HG02840 (cell line): ENCODE results near the gene USP2.
A peak's percentile ranks its signal among the peaks of the same experiment; 100 is the strongest.

Experiments used
- ATAC-seq: cut with Tn5 transposase; IDR thresholded peaks from one replicate; pipeline ENCODE4 v1.9.1; 2021; ENCODE audit warnings: mild to moderate bottlenecking, moderate library complexity, moderate number of reproducible peaks; ENCODE audit not compliant: unreplicated experiment, low FRiP score

USP2 gene

GRCh38 chr11:119345685-119346084 is 35.8 kb downstream of the USP2 start:
- ATAC-seq: no peak

DNA sequence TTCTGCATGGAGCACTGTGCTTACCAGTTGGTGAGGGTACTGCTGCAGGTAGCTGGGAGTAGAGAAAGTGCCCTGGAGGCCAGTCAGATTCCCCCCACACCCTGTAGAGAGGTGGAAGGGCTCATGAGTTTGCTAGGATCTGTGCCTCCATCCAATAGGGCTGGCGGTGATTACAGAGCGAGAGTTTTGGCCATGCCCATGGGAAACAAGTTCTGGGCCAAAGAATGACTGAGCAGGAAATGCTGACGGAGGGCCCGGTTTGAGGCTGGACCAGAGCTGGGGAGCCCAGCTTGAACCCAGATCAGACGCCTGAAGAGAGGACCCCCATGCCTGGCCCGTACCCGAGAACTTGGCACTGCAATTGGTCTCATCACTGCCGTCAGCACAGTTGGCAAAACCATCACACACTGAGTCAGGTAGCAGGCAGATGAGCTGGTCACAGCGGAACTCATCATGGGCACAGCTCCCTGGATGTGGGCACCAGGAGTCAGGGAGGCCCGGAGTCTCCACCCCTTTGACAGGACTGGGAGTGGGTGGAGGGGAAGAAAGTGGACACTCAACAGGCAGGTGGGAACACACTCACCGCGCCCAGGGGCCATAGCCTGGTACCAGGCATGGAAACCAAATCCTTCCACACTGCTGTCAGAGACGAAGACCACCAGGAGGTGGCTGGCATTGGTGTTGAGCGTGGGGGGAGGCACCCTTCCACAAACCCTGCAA is 37.0 kb downstream of the USP2 start:
- ATAC-seq: no peak

GRCh38 chr11:119343726-119344125 is 37.8 kb downstream of the USP2 start:
- ATAC-seq: no peak

DNA sequence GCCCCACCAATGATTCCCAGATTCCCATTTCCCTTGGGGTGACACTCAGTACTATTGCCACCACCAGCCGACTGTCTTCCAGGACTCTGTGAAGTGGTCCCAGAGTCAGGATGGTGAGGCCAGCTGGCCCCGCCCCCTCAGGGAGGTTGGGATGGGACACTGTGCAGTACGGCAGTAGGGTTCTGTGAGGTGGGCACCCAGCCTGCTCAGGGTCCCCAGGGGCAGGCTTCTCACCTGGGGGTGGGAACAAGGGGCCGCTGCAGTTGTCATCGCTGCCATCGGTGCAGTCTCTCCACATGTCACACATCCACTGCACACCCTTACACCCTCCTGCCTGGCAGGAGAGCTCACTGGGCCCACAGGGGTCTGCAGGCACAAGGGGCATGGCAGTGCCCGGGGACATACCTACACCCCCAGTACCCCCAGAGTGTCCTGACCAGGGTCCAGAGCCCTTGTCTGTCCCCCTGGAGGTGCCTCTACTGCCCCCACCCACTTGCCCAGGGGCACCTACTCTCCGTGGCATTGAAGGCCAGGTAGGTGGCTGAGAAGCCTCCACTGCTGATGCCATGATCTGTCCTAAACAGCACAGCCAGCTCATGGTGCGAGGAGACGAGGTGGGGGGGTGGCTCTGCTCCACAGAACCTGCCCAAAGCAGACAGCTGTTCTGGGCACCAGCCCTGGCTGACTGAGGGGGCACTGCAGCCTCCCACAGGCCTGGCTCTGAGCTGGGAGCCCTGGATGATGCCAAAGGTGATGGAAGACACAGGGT is 38.9 kb downstream of the USP2 start:
- ATAC-seq: no peak

- no peak for ATAC-seq
Observed at GRCh38 chr11:119342023-119342300, 39.5 kb downstream of the USP2 start.

DNA sequence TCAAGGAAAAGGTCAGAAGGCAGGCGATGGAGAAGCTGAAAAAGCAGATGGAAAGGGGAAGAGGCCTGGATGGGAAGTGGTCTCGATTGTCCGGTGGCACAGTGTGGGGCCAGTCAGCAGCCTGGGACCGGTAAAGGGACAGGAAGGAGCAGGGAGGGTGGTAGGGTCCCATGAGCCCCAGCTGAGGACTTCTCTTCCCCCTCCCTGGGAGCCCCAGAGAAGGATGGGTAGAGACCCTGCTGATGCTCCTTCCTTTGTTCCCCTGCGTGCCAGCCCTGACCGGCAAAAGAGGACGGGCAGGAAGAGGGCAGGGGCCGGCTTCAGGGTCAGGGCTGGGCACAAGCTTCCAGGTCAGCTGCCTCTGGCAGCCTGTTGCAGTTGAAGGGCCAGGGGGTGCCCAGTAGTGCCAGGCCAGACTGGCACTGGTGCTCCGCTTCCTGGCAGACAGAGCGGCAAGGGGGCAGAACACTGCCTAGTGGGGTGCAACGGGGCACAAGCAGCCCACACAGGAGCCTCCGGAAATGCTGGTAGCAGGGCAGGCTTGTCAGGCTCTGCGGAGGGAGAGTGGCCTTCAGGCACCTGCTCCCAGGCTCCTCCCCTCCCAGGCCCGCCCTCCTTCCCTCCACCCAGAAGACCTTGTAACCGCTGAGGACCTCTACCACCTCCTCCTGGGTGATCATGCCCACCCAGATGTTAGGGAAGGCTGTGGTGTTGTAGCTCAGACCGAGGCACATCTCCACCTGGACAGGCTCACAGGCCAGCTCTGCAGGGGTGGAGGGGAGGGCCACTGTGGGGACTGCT is 40.1 kb downstream of the USP2 start:
- no peak for ATAC-seq

DNA sequence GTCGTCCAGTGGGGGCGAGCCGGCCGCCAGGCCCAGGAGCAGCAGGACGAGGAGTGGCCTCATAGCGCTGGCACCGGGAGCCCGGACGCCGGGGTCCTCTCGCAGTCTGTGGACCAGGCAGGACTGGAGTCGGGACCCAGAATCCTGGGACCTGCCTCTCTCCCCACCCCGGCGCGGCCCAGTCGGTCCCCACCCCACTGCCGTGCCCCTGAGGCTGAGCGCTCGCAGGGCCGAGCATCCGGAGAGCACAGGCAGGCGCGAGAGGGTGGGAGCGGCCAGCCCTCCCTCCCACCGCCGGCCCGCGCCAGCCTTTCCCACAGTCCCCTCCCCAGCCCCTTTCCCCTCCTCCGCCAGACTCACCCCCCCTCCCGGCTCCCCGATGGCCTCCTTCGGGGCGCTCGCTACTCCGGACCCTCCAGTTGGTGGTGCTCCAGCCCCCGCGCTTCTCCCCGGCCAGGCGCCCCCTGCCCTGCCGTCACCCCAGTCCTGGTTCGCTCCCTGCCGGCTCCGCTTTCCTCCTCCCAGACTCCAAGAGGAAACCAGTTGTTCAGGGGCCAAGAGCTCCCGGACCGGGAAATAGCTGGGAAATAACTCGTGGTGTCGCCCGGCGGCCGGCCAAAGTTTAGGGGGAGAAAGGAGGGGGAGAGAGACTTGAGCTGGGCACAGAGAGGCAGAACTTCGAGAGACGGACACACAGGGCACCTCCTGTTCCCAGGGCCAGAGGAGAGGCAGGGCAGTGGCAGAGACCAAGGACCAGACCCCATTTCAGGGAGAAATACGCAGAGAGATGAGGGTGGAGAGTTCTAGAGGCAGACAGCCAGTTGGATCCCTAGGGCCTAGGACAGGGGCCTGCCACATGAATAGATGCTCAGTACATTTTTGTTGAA is 40.9 kb downstream of the USP2 start, which contains the start of gene C1QTNF5:
Gene C1QTNF5, minus strand, starts transcription at position 549 of the 887 bp plus-strand sequence. Its CDS starts 486 bp downstream, at position 63.
- no peak for ATAC-seq

- no peak for ATAC-seq
Observed at GRCh38 chr11:119339589-119340334, 41.7 kb downstream of the USP2 start.

GRCh38 chr11:119338965-119339588 is 42.4 kb downstream of the USP2 start:
- no peak for ATAC-seq

- ATAC-seq: no peak
Observed at GRCh38 chr11:119338318-119338890, 43.1 kb downstream of the USP2 start.

DNA sequence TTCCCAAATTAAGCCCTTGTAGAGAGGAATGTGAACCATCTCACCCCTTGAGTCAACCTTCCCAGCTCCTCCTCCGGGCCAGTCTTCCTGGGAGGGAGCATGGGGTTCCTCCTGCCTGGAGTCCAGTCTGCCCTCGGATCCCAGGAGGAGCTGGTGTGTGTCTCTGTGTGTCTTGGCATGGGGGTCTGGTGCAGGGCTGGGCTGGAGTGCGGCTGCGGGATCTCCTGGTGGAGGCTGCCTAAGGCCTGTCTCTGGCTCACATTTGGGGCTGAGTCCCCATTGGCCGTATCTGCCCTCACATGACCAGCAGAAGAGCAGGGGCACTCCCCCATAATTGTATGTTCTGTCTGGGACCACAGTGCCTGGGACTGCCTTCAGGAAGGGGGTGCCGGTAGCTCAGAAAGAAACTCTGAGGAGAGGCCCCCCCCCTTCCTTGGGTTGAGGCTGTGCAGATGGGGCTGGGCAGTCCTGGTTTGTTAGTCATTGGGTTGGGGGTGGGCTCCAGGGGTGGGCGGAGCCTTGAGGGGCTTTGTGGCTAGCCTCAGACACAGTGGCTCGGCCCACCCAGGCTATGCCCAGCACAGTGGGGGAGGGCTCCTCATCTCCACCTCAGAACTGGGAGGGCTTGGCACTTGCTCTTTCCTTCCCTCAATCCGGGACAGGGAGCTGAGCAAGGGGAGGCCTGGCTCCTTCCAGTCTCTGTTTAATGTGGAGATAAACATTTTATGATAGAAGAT is 43.7 kb downstream of the USP2 start:
- ATAC-seq: no peak

GRCh38 chr11:119336744-119337469 is 44.6 kb downstream of the USP2 start:
- no peak for ATAC-seq

- ATAC-seq: no peak
Observed at GRCh38 chr11:119335655-119336543, 45.6 kb downstream of the USP2 start.

- ATAC-seq: no peak
Observed at GRCh38 chr11:119335091-119335654, 46.3 kb downstream of the USP2 start.

GRCh38 chr11:119334174-119334930 is 47.1 kb downstream of the USP2 start, which contains the start of gene RNF26:
Gene RNF26, plus strand, starts transcription at chr11:119334527. Its CDS starts 596 bp downstream, at chr11:119335123.
- ATAC-seq: peak; percentile 86
